Stimulated activated CD4-positive, alpha-beta T cell treated with anti-CD3 and anti-CD28 coated beads, Interleukin-4, amount 100 ng/mL, for 24 hours (primary cell): ENCODE data around the gene EMP2.
"Not testable (repeated sequence)": the region's sequence is repeated elsewhere in the genome, so short reads cannot be mapped to it uniquely, and the experiment has no call there.

Source experiments
- DNase-seq: peaks from one replicate; pipeline ENCODE4 v3.0.0-alpha.2; 2020

EMP2 gene

DNA sequence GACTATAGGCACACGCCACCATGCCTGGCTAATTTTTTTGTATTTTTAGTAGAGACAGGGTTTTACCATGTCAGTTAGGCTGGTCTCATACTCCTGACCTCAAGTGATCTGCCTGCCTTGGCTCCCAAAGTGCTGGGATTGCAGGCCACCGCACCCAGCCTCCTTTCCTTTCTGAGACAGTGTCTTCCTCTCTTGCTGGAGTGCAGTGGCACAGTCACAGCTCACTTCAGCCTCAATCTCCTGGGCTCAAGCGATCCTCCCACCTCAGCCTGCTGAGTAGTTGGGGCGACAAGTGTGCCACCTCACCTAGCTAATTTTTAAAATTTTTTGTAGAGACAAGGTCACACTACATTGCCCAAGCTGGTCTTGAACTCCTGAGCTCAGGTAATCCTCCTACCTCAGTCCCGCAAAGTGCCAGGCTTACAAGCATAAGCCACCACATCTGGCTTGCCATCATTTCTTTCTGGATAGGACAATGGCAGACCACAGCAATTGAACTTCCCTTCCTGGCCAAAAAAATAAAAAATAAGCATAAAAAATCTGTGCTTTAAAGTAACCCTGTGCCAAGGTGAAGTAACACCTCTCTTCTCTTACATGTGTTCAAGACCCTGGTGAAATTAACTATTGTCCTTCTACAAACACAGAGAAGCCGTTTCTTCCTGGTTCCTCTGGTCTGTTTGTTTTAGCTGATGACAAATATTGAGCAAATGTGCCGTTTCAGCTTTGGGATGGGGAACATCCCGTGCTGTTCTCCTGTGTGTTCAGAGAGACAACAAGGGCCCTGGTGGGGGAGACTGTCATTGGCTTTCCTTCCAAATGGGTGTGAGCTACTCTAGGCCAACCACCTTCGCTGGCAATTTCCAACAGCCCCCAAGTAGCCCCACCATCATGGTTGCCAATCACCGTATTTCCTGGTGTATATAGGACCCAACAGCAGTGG is 60.2 kb downstream of the EMP2 start:
- DNase-seq: no peak

DNA sequence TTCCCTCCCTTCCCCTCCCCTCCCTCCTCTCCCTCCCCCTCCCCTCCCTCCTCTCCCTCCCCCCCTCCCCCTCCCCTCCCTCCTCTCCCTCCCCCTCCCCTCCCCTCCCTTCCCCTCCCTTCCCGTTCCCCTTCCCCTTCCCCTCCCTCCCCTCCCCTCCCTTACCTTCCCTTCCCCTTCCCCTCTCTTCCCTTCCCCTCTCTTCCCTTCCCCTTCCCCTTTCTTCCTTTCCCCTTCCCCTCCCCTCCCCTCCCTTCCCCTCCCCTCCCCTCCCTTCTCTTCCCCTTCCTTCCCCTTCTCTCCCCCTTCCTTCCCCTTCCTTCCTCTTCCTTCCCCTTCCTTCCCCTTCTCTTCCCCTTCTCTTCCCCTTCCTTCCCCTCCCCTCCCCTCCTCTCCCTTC is 61.1 kb downstream of the EMP2 start:
- DNase-seq: no peak

DNA sequence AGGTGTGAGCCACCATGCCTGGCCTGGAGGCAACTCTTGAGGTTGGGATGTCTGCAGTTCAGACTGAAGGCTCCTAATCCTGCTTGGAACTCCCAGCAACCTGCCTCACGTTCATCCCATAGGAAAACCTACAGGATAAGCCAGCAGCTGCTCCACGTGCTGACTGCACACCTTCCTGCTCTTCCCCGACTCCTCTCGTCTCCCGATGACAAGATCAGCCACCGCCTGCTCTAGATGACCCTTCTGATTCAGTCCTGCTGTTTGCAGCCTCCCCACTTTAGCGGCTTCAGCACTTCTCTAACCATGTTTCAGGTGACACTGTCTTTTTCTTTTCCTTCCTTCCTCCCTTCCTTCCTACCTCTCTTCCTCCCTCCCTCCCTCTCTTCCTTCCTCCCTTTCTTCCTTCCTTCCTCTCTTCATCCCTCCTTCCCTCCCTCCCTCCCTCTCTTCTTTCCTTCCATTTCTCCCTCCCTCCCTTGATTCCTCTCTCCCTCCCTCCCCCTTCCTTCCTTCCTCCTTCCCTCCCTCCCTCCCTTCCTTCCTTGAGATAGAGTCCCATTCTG is 61.8 kb downstream of the EMP2 start:
- DNase-seq: no peak

DNA sequence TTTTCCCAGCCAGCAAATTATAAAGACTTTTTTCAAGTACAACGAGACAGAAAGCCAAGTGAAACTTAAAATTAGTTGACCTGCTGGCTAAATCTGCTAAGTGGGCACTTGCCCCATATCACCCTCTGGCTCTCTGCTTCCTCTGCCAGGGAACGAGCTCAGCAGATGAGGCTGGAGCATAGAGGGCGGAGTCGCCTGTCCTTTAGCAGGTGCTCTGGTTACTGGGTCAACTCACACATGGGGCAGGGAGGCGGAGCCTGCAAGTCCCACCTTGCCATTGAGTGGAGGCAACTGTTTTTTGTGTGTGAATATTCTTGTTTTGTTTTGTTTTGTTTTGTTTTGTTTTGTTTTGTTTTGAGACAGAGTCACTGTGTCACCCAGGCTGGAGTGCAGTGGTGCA is 62.5 kb downstream of the EMP2 start:
- no peak for DNase-seq

- peak; percentile 49 for DNase-seq
Observed at GRCh38 chr16:10514369-10515055, 65.9 kb downstream of the EMP2 start.

DNA sequence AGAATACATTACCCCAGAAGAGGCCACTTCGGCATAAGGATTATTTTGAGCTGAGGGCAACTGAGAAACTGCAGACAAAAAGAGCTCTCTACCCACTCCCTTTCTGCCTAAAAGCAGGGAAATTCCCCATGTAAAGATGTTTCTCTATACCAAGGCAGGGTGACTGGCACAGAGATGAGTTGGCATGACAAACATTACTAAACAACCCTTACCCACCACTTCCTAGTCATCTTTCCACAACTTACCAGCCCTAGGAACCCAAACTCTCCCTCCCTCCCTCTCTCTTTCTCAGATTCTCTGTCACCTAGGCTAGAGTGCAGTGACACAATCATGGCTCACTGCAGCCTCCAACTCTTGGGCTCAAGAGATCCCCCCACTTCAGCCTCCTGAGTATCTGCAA is 68.6 kb downstream of the EMP2 start:
- peak; percentile 44 for DNase-seq

DNA sequence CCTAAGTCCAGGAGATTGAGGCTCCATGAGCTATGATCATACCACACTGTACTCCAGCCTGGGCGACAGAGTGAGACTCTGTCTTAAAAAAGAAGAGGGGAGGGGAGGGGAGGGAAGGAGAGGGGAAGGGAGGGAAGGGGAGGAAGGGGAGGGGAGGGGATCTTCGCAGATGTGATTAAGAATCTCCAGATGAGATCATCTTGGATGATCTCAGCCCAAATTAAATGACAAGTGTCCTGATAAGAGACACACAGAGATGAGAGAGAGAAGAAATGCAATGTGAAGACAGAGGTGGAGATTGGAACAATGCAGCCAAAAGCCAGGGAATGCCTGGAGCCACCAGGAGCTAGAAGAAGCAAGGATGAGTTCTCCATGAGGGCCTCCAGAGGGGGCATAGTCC is 70.1 kb downstream of the EMP2 start:
- DNase-seq: no peak

GRCh38 chr16:10509534-10510025 is 70.8 kb downstream of the EMP2 start:
- peak; percentile 78 for DNase-seq

DNA sequence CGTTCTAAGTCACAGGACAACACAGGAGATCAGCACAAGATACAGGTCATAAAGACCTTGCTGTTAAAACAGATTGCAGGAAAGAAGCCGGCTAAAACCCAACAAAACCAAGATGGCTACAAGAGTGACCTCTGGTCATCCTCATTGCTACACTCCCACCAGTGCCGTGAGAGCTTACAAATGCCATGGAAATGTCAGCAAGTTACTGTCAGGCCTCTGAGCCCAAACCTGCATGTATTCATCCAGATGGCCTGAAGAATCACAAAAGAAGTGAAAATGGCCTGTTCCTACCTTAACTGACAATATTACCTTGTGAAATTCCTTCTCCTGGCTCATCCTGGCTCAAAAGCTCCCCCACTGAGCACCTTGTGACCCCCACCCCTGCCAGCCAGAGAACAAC is 75.1 kb downstream of the EMP2 start:
- DNase-seq: not testable (repeated sequence)

DNA sequence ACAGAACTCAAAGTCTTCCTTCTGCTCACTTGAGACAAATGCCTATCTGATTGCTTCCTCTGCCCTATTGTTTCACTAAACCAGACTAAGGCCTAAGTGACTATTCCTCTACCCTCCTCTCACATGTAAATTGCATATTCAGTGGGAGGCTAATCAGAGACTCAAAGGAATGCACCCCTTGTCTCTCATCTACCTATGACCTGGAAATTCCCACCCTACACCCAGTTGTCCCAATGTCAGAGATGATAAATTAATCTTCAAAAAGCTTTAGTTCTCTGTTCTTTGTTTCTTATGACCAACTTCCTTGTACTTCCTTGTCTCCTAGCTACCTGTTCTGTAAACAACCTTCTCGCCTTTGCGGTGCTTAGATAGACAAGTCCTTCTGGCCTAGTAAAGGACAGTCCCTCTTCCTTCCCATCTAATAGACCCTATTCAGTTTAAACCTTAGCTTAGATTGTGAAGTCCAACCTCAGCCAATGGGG is 76.0 kb downstream of the EMP2 start:
- no peak for DNase-seq

DNA sequence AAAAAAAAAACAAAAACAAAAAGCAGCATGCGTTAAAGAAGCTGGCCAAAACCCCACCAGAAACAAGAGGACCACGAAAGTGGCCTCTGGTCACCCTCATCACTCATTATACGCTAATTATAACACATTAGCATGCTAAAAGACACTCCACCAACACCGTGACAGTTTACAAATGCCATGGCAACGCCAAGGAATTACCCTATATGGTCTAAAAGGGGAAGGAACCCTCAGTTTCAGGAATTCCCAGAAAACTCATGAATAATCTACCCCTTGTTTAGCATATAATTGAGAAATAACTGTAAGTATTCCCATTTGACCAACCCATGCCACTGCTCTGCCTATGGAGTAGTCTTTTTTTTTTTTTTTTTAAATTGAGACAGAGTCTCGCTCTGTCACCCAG is 77.6 kb downstream of the EMP2 start:
- no peak for DNase-seq

DNA sequence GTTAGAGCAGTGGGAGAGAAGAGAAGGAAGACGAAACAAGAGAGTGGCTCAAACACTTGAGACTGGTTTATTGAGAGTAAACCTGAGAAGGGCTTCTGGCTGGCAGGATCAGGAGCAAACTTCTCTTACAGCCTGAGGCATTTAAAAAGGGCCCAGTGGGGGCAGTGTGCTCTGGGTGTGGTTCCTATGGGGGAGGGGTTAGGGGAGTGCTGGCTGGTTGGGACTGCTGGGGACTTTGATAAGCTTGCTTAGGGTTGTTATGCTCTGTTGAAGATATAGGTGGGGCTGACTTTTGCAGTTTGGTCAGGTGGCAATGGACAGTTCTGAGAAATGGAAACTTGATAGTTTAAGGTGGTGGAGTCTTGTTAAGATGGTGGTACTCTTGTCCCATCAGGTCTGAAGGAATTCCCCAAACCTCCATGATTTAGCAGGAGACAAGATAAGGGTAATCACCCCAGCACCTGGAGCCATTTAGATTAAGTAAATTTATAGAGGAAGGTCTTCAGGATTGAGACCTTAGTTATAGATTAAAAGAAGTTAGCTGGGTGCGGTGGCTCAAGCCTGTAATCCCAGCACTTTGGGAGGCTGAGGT is 79.3 kb downstream of the EMP2 start:
- no peak for DNase-seq

DNA sequence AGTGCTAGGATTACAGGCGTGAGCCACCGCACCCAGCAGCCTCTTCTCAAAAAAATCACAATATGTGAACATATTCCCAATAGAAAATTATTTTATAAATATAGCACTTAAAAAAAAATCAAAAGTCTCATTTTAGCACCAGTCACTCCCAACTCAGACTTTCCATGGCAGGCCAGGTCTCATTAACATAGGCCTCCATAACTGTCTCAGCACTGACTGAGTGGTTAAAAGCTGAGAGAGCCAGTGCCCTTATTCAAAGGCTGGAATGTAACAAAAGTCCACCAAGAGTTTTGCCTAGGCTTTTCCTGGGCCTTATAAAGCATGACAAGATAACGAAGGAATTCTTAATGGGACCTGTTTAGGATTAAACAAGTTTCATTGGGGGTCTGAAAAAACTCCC is 79.8 kb downstream of the EMP2 start:
- no peak for DNase-seq

DNA sequence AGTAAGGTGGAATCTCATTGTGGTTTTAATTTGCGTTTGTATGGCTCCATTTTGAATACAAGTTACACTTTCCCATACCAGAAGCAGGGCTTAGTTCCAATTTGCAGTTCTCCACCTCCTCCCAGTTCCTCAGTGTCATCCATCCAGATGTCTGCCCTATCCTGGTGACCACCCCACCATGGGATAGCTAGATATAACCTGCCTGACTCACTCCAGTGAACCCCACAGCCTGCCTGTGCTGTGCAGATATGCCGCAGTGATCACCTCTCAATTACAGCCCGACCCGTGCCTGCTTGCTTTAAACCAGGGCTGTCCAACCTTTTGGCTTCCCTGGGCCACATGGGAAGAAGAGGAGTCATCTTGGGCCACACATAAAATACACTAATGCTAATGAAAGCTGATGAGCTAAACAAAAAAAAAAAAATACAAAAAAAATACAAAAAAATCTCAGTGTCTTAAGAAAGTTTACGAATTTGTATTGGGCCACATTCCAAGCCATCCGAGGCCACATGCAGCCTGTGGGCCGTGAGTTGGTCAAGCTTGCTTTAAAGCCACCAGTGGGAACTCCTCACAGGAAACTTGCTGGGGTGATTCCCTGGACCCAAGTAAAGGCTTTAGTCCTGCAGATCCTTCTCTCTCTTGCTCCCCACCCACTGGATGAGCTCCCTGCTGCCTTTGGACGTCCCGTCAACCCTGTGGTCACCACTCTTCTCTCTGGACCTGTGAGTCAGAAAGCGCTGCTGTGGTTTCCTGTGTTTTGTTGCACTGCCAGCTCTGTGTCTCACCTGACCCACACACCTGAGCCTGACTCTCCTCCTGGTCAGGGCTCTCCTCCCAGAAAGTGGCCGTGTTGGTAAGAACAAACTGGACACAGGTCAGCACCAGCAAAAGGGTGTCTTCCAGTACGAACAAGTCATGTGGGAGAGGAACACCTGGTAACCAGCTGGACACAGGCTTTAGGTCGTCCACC is 83.0 kb downstream of the EMP2 start:
- no peak for DNase-seq

DNA sequence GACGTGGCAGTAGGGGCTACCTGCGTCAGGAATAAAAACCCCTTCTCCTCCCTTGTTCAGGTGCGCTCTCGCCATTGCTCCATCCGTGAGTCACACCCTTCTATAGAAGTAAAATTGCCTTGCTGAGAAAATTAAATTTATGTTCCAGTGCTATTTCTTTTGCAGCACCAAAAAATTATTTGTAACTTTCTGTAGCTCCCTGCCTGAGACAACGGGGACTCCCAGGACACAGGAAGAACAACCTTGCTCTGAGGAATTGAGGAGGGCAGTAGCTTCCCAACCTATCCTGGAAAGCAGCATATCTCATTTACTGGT is 85.4 kb downstream of the EMP2 start:
- no peak for DNase-seq

- no peak for DNase-seq
Observed at GRCh38 chr16:10494343-10495030, 85.9 kb downstream of the EMP2 start.

- DNase-seq: no peak
Observed at GRCh38 chr16:10493276-10493675, 87.1 kb downstream of the EMP2 start.

DNA sequence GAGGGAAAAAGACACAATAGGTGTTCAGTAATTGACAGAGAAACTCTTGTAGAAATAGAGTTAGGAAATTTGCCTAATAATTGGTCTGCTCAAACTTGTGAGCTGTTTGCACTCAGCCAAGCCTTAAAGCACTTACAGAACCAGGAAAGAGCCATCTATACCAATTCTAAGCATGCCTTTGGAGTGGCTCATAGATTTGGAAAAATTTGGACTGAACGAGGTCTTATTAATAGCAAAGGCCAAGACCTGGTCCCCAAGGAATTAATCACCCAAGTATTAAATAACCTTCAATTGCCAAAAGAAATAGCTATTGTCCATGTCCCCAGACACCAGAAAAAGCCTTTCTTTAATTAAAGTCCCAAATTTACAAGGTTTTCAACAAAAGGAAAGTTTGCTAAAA is 90.3 kb downstream of the EMP2 start:
- no peak for DNase-seq

DNA sequence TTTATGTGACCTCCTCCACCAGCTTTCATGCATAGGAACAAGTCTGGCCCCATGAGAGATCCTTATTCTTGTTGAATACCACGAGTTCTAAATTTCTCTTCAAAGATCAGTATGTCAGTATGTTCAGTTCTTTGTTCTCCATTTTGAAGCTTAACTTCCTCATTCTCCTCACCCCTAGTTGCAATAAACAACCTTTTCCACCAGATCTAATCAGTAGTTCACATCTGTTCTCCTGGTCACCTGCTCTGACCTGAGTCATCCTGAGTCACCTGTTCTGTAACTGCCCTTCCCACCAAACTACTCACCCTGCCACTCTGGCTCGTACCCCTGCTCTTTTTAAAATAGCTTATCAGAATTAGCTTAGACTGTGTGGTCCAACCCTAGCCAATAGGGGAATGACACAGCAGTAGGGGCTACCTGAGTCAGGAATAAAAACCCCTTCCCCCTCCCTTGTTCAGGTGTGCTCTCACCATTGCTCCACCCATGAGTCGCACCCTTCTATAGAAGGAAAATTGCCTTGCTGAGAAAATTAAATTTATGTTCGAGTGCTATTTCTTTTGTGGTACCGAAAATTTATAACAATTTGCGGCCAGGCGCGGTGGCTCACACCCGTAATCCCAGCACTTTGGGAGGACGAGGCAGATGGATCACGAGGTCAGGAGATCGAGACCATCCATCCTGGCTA is 94.6 kb downstream of the EMP2 start:
- DNase-seq: no peak

DNA sequence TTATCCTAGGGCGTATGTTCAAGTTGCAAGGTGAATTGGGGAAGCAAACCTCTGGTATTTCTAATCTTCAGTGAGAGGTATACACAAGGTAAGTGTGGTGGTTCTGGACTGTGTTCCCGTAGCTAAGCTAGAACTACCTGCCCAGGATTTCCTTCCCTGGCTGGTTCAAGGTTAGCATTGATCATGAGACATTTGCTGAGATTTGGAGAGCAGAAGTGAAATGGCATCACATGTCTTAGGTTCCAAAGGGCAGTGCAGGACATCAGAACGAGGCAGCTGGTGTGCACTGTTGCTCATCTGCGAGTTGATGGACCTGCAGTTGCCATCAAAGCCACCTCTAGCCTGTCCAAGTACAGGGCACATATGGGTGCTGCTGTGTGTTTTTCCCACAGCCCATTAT is 95.2 kb downstream of the EMP2 start:
- DNase-seq: no peak

GRCh38 chr16:10480151-10480550 is 100.2 kb downstream of the EMP2 start:
- DNase-seq: no peak
